Posterior vena cava (tissue), 2 donors: ENCODE data around the gene CYP26A1. TPM values are rescaled to one million over a fixed set of nuclear protein-coding genes. Genes with fewer than 3 reads are reported as not detected.

Experiments used
- DNase-seq: peaks from one replicate; pipeline ENCODE4 v3.0.0-alpha.2; 2020; ENCODE audit warnings: low spot score
- intact Hi-C, 2 donors: fragments of 100-400 bp; cut with DNase I; formaldehyde crosslinking; loops; one replicate each; pipeline versions ENCODE4 v1.14.1 to v1.14.2; 2022 to 2023
- total RNA-seq, 2 donors: library from RNA; stranded (reverse); fragmentation: NEBNext Ultra II Directional; extraction: Animal tissue kit (Norgen Biotek cat#: 25700); gene quantifications; one replicate each; pipeline ENCODE4 v1.2.1, GENCODE V29; 2021
- donor health status: DM: yes; HTN: yes; CAD: no.
- donor health status: DM: yes; HTN: yes; CAD: no.

CYP26A1 gene
- total RNA-seq, 2 donors from 2014 or later, result not detected

DNA sequence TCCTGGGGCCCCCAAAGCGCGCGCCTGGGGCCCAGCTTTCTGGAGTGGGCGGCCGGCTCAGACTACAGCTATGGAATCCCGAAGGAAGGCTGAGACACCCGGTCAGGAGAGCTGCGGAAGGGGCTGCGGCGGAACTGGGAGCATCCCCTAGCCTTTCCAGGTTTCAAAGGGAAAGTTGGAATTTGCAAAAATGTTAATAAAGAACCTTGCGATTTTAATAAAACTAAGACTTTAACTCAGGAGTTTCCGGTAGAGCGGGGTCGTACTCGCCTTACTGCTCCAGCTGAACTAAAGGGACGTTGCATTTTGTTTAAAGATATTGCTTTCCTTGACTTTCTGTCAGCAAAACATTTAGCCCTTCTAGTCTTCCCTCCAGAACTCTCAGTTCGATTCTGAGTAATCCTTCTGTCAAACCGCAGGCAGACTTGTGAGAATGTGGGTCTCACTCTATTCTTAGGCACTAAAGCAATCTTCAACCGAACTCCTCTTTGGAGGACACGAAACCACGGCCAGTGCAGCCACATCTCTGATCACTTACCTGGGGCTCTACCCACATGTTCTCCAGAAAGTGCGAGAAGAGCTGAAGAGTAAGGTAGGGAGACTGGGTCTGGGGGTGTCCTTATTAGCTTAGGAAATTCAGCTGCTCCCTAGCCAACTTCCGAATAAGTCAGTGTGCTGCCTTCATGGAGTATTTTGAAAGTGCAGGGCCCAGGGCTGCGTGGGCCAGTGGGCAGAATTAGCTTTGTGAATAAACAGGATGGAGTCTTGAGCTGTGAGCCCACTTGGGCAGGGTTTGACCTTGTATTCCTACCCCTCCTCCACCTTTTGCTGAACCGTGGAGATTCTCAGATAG lies 1.9 kb downstream of the CYP26A1 start:
- DNase-seq, result no peak
- intact Hi-C loops, result no loop called here

DNA sequence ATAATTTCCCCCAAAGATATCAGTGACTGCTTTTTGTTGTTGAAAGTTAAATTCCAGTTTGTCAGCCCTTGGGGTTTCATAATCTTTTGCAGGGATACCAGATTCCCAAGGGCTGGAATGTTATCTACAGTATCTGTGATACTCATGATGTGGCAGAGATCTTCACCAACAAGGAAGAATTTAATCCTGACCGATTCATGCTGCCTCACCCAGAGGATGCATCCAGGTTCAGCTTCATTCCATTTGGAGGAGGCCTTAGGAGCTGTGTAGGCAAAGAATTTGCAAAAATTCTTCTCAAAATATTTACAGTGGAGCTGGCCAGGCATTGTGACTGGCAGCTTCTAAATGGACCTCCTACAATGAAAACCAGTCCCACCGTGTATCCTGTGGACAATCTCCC lies 3.2 kb downstream of the CYP26A1 start:
- no peak for DNase-seq
- intact Hi-C loops, result no loop called here

DNA sequence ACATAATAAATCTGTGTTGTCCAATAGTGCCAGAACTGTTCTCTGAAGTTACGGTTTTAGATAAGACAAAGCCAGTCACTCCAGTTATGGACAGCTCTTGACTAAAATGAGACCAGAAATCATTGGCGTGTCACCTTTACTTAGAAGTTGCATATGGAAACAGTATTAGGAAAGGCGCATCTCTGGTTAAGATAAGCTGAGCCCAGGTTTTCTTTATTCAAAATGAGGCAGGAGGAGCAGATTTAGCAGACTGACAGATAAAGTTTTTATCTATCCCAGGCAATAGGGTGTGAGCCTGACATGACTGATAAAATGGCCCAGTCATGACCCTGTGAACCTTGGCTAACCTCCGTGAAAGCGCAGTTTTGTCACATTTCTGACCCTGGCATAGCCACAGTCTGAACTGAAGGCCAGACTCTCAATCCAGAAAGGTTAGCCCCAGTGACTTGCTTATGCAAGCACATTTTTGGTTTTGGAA lies 4.2 kb downstream of the CYP26A1 start:
- no peak for DNase-seq
- intact Hi-C loops, result no loop called here

DNA sequence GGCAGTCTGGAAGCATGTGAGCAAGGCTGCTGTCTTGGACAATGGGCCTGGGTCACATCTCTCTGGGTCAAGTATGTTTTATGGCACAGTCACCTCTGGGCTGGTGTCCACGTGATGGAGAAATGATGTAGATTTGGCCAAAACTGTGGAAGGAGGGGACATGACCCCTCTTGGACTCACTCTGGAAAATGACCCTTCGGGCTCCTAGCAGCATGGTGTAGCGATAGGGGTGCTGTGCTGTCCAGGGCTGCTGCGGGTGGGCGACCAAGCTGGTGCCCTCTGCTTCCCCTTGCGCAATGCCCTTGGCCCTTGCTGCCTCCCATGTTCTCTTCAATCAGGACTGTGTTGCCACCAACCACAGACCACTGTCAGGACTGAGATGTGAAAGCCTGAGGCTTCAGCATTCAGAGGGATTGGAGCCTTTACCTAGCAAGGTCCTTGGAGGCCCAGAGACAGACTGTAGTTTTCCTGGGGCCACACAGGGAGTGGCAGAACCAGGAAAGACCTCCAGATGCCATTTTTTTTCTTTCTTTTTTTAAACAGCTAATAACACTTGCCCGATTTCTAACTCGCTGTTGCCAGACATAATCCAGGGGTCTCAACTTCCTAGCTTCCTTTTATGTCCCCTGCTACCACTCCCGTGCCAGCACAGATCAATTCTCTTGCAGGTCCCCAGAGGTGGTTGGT lies 6.1 kb downstream of the CYP26A1 start:
- intact Hi-C loops, result loop anchor here in 1 of 2 donors (10.0 kb wide), 1 partner anchor 205 kb away; no protein-coding TSS in a partner anchor
- DNase-seq, result peak; percentile 76

DNA sequence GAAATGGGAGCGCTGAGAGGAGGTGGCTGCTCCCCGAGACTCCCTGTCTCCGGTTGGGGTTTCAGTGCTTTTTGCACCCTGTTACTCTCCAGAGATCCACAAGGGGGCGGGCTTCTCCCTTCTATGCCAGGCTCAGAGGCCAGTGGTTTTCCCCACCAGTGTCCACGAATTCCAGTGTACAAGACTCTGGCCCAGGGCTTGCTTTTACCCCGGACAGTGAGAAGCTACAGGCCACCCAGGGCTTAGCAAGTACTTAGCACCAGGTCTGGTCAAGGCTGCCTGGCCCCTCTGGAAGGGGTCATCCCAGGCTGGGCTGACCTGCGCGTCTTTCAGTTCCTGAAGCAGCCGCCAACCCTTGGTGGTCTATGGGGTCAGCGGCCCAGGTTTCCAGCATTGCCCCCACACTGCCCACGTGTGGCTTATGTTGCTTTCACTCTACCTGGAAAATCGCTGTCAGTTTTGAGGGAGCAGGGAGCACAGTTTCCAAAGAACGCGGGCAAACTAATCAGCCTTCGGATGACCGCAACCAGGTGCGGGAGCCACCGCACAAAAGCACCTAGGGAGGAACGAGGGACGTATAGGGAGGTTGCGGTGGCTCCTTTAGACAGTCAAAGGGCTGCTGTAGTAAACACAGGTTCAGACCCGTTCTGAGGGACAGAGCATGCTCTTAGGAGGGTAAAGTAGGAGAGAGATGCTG lies 6.8 kb downstream of the CYP26A1 start:
- intact Hi-C loops, result loop anchor here in 1 of 2 donors (10.0 kb wide), 1 partner anchor 204 kb away; no protein-coding TSS in a partner anchor
- DNase-seq, result peak; percentile 86

DNA sequence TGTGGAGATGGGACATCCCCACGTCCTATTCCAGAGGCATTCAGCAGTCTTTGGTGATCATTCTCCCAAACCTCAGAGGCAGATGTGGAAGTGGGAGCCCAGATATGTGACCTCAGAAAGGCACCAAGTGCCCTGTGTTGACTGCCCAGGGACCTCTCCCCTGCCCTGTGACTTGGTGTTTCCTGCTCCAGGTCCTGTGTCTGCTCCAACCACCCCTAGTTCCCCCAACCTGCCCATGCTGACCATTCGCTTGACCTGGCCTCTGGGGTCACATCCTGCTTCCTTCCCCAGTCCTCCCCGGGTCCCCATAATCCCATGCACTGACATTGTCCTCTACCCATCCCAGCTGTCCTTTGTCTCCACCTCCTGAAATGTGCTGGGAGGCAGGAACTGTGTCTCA lies 7.6 kb downstream of the CYP26A1 start:
- intact Hi-C loops, result loop anchor here in 1 of 2 donors (10.0 kb wide), 1 partner anchor 203 kb away; no protein-coding TSS in a partner anchor
- no peak for DNase-seq

DNA sequence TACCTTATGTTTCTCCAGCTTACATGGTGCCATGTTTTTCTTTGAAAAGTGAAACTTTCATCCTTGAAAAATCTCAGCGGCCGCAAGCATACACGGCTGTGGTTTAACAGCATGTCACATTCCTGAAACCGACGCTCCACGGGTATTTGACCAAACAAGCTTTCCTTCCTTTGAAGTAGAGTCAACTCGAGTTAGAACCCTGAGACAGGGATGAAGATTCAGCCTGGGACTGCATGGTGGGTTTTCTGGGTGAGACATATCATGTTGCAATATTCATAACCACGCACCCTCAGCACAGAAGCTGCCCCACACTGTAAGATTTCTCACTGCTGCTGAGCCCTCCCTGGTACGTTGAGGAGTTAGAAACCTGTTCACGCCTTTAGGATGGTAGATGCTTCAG lies 8.1 kb downstream of the CYP26A1 start:
- intact Hi-C loops, result loop anchor here in 1 of 2 donors (10.0 kb wide), 1 partner anchor 203 kb away; no protein-coding TSS in a partner anchor
- no peak for DNase-seq

DNA sequence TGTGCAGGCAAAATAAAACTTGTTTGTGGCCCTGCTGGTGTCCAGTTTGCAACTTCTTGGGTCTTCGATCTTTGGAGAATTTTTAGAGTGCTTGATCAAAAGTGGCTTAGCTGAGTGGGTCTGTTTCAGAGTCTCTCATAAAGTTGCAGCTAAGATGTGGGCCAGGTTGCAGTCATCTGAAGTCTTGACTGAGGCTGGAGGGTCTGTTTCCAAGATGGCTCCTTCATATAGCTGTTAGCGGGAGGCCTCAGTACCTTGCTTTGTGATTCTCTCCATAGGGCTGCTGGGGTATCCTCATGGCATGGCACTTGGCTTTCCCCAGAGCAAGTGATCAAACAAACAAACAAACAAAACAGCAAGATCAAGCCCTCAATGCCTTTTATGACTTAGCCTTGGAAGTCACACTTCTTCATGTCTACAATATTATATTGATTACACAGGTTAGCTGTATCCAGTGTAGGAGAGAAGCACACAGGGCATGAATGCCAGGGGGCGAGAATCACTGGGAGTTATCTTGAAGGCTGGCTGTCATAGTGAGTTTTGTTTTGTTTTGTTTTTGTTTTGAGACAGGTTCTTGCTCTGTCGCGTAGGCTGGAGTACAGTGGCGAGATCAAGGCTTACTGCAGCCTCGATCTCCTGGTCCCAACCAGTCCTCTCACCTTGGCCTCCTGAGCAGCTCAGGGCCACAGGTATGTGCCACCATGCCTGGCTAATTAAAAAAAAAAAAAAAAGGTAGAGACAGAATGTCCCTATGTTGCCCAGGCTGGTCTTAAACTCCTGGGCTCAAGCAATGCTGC lies 10.2 kb downstream of the CYP26A1 start:
- intact Hi-C loops, result loop anchor here in 1 of 2 donors (10.0 kb wide), 1 partner anchor 201 kb away; no protein-coding TSS in a partner anchor
- no peak for DNase-seq

DNA sequence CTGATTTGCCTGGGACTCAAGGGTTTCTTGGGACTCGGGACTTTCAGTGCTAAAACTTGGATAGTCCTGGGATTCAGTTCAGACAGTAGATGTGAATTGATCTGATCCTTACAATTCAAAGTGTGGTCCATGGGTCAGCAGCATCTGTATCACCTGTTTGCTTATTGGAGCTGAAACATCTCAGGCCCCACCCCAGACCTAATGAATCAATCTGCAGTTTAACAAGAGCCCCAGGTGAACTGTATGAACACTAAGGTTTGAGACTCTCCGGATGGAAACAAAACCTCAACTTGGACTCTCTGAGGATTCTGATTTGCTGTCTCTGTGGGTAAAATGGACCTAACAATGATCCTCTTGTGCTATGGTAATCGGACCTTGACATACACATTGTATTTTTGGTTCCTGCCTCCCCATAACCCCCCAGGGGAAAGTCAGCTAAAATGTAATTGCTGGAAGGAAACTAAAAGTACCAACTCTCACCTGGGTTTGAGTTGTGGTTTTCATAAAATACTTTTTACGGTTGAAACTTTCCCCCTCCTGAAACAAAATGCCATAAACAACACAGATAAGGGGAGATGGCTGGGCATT lies 11.7 kb downstream of the CYP26A1 start:
- no peak for DNase-seq
- intact Hi-C loops, result loop anchor here in 1 of 2 donors (10.0 kb wide), 1 partner anchor 199 kb away; no protein-coding TSS in a partner anchor

DNA sequence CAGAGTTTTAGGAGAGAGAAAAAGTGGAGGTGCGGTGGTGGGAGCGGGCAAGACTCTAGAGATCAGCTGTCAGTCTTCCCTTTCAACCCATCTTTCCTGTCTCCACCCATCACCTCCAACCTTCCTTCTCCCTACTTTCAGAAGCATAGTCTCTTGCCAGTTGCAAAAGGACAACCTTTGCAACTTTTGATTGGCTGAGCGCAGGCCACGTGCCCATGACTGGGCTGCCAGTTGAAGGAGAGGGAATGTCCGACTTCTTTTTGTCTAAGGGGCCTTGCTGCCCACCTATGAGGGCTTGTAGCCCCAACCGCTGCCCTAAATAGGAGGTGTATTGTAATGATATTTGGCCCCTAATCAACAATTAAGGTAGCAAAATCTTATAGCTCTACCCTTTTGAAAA lies 12.6 kb downstream of the CYP26A1 start:
- intact Hi-C loops, result loop anchor here in 1 of 2 donors (10.0 kb wide), 1 partner anchor 199 kb away; no protein-coding TSS in a partner anchor
- DNase-seq, result no peak

DNA sequence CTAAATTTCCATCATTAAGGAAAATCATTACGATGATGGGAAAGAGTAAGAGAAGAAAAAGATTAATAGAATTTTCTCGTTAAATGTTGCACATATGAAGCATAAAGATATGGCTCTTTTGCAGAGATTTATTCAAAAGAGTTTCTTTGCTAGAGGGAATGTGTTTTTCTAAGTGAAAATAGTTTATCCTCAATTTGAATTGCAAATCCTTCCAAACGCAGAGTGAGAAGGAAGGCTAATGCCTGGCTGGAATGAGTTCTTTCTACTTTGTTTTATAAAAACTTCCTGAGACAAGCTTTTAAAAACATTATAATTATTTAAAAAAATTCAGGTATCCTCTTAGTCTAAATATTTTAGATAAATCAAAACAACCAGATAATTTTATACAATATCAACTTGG lies 14.2 kb downstream of the CYP26A1 start:
- intact Hi-C loops, result loop anchor here in 1 of 2 donors (10.0 kb wide), 1 partner anchor 197 kb away; no protein-coding TSS in a partner anchor
- no peak for DNase-seq

DNA sequence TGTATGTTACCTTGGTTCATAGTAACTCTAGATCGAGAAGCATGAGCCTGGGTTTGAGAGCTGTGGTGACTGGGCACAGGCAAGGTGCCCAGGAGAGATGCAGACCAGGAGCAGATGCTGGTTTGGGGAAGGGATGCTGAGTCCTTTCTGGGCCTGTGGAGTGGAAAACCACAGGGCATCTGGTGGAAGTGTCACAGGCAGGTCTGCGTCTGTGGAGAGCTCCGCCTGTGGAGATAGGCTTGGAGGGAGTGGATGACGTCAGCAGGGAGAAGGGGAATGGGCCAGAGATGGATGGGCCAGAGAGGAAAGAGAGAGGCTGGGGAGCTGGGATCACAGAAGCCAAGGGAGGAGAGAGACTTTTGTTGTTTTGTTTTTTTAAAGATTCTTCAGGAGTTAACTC lies 14.8 kb downstream of the CYP26A1 start:
- intact Hi-C loops, result loop anchor here in 1 of 2 donors (10.0 kb wide), 1 partner anchor 196 kb away; no protein-coding TSS in a partner anchor
- DNase-seq, result no peak

DNA sequence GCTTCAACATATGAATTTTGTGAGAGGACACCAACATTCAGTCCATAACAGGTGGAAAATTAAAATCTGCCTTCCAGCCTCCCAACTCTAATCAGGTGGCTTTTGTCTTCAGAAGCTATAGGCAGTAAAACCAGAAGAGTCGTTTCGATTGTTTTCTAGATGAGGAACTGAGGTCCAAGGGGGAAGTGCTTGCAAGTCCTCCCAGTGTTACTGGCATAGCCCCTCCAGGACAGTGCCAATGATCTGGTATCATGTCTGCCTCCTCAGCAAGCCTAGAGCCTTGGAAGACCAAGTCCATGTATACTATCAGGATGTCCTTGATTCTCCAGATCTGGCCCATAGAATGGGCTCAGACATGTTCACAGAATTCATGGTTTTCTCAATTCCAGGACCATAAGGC lies 16.9 kb downstream of the CYP26A1 start:
- DNase-seq, result no peak
- intact Hi-C loops, result no loop called here

DNA sequence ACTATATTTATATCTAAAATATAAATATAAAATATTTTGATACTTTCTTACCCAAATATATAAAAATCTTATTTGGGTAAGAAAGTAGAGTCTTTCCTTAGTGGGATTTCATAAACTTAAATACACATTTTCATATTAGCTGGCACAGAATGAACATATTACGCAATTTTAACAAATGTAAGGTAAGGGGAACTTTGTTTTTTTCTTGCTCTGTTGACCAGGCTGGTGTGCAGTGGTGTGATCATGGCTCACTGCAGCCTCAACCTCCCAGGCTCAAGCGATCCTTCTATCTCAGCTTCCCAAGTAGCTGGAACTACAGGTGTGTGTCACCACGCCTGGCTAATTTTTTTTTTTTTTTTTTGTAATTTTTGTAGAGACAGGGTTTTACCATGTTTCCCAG lies 18.3 kb downstream of the CYP26A1 start:
- intact Hi-C loops, result no loop called here
- no peak for DNase-seq

DNA sequence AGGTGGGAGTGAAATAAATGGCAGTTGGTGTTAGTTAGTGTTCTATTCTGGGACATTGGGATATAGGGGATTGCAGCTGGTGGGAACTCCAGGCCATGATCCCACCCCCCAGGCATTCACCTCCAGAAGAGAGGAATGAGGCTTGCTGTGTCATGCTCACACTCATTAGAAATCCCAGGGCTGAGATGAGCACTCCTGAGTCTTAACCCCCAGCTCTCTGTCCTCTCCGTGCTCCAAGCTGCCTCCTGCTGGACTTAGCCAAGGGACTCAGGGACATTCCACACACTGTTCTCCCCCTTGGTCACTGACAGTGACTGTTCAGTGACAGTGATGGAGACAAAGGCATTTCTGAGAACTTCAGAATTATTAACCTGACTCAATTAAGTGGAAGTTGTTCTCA lies 21.5 kb downstream of the CYP26A1 start:
- DNase-seq, result no peak
- intact Hi-C loops, result no loop called here

DNA sequence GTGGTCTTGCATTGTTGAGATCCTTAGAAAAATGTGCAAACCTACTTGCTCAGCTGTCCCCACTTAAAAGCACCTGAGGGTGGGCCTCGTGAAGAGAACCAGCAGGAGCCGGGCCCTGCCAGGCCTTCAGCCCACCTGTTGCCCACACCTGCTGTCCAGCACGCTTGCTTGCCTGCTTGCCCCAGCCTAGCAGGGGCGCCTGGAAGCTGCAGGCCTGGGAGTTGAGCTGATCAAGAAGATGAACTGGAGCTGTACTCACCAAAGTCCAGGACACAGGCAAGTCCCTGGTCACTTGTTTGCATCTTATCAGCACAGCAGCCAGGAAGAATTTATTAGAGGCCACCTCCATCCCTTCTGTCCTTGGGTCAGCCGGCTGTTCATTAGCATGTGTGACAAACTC lies 23.2 kb downstream of the CYP26A1 start:
- DNase-seq, result no peak
- intact Hi-C loops, result no loop called here

DNA sequence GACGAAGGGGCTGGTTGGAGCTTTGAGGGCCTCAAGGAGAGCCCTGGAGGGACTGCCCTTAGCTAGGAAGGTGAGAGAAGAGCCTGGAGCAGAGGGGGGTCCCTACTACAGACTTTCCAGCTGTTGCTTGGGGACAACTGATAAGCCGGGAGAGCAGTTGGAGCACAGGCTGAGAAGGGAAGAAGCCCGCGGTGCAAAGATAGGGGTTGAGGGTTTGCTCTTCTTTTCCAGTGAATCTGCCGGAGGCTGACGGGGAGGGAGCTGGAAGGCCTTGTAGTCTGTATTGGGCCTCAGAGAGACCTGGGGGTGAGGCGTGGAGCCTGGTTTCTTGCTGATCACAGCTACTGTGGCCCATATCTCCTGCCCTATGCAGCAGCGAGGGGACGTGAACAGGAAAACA lies 23.7 kb downstream of the CYP26A1 start:
- no peak for DNase-seq
- intact Hi-C loops, result no loop called here

DNA sequence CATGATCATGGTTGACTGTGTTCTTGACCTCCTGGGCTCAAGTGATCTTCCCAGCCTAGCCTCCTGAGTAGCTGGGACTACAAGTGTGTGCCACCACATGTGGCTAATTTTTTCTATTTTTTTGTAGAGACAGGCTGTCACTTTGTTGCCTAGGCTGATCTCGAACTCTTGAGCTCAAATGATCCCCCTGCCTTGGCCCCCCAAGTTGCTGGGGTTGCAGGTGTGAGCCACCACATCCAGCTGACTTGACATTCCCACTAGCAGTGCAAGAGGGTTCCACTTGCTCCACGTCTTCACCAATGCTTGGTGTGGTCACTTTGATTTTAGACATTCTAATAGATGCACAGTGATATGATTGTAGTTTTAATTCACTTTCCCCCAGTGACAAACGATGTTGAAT lies 25.1 kb downstream of the CYP26A1 start:
- DNase-seq, result no peak

More for the DNA sequence above, 25.1 kb downstream of the CYP26A1 start:
- intact Hi-C loops, result no loop called here
